Adrenal gland (tissue), 12 donors: ENCODE data around the gene FAM24A. TPM values are rescaled to one million over a fixed set of nuclear protein-coding genes. Genes with fewer than 3 reads are reported as not detected.

ENCODE experiments used
- DNase-seq, 7 donors: peaks; one replicate each; pipeline ENCODE4 v3.0.0-alpha.2; 2019 to 2020
- H3K27ac ChIP-seq, 5 donors: fragments of 200-600 bp; sonication (generic) in 4 of 5; 1 replicate in 3 of 5; 2 replicates in 2 of 5; pipeline versions ENCODE4 v1.5.1 to v1.8.0; 2016 to 2020; ENCODE audit warnings: mild to moderate bottlenecking in 1 of 5
- H3K27me3 ChIP-seq: fragments of 200-600 bp; 2 replicates; pipeline ENCODE4 v1.8.0; 2021
- H3K36me3 ChIP-seq, 2 donors: fragments of 200-600 bp; replicated peaks in 1 of 2; 1 replicate in 1 of 2; 2 replicates in 1 of 2; pipeline versions ENCODE4 v1.5.1 to v1.8.0; 2018 to 2022
- H3K4me1 ChIP-seq, 2 donors: fragments of 200-600 bp; replicated peaks in 1 of 2; 1 replicate in 1 of 2; 2 replicates in 1 of 2; pipeline versions ENCODE4 v1.5.1 to v1.8.0; 2018 to 2021
- H3K4me3 ChIP-seq, 4 donors: fragments of 200-600 bp; sonication (generic) in 3 of 4; one replicate each; pipeline ENCODE4 v1.5.1; 2016 to 2018
- H3K9me3 ChIP-seq, 3 donors: fragments of 200-600 bp; sonication (generic) in 1 of 3; replicated peaks in 1 of 3; 1 replicate in 2 of 3; 2 replicates in 1 of 3; pipeline versions ENCODE4 v1.5.1 to v1.8.0; 2016 to 2021
- CTCF ChIP-seq, 6 experiments: fragments of 450-650 bp in 4 of 6; fragments of 200-600 bp in 2 of 6; sonication (generic) in 1 of 6; IDR thresholded peaks; 1 replicate in 5 of 6; 2 replicates in 1 of 6; pipeline versions ENCODE4 v1.5.1 to v1.8.0; 2016 to 2021; ENCODE audit warnings: antibody characterized with exemption in 6 of 6, mild to moderate bottlenecking in 2 of 6, moderate library complexity in 1 of 6
- POLR2A ChIP-seq, 2 donors: fragments of 450-650 bp; IDR thresholded peaks; one replicate each; pipeline ENCODE4 v1.6.1; 2017; ENCODE audit warnings: antibody characterized with exemption in 2 of 2, mild to moderate bottlenecking in 2 of 2, moderate library complexity in 1 of 2
- WGBS, 4 donors: extraction: QIAGEN DNeasy Blood & Tissue Kit in 2 of 4; methylation state at CpG; one replicate each; pipeline versions ENCODE4 v1.1.5 to v1.1.7; 2013 to 2017; 5-methylcytosine and 5-hydroxymethylcytosine counted together
- intact Hi-C, 2 donors: fragments of 100-400 bp; cut with DNase I; formaldehyde crosslinking; loops; one replicate each; pipeline versions ENCODE4 v1.14.1 to v1.15.0; 2022 to 2023
- polyA plus RNA-seq, 3 donors: library from polyadenylated mRNA; stranded (reverse); fragments of 200-250 nt in 2 of 3; fragments of 350-450 nt in 1 of 3; fragmentation: Illumina TruSeq in 1 of 3; extraction: RNeasy Lipid Tissue Mini Kit (QIAGEN cat#74804) in 1 of 3; gene quantifications; one replicate each; pipeline ENCODE4 v1.2.3, GENCODE V29; 2013 to 2014
- total RNA-seq, 9 donors: library from RNA; depleted of rRNA in 4 of 9; stranded (reverse); fragments of >200 nt in 4 of 9; fragments of 120-200 nt in 1 of 9; fragmentation: NEBNext Ultra II Directional in 1 of 9; extraction: Animal tissue kit (Norgen Biotek cat#: 25700) in 1 of 9; gene quantifications; one replicate each; pipeline versions ENCODE4 v1.1.0 to v1.2.4, GENCODE V29; 2013 to 2023
- donor health status: healthy with polysubstance abuse.
- donor health status: Bipolar disorder and iron deficiency.
- donor health status: DM: yes; HTN: yes; CAD: no.
- donor health status: DM: no; HTN: no; CAD: no.
- donor health status: DM: no; HTN: no; CAD: no.
- donor health status: DM: yes; HTN: yes; CAD: no.

FAM24A gene
- total and polyA plus RNA-seq, 12 donors: not detected

GRCh38 chr10:122939856-122940543 lies 29.6 kb downstream of the FAM24A start:
- WGBS, 4 donors: 82 to 94% (median 86%) methylated on average over 1 of the region's 1 CpG
- DNase-seq: no peak
- H3K27ac ChIP-seq: no peak overlapping the region
- no peaks in the 10 kb centered on the region for H3K27me3 ChIP-seq
- no peak overlapping the region for H3K4me3 ChIP-seq
- no peak for TF ChIP-seq CTCF (IDR thresholded peaks at IDR 0.05)
- no peak for TF ChIP-seq POLR2A (IDR thresholded peaks at IDR 0.05)
- peaks cover 0 to 6% of the 10 kb centered on the region in 2 donors for H3K4me1 ChIP-seq
- H3K36me3 ChIP-seq: peaks cover 0 to 13% of the 10 kb centered on the region in 2 donors
- no peaks in the 10 kb centered on the region for H3K9me3 ChIP-seq
- intact Hi-C loops: no loop called here

- Histone ChIP-seq H3K27me3 (no peaks in the 10 kb centered on the region), H3K27ac (no peak overlapping the region), H3K4me1 (peaks cover 0 to 15% of the 10 kb centered on the region in 2 donors), H3K9me3 (no peaks in the 10 kb centered on the region), H3K4me3 (no peak overlapping the region), H3K36me3 (peaks cover 0 to 12% of the 10 kb centered on the region in 2 donors)
- DNase-seq: no peak
- TF ChIP-seq POLR2A (IDR thresholded peaks at IDR 0.05): no peak
- intact Hi-C loops: no loop called here
- 96 to 98% (median 97%) methylated on average over 3 of the region's 3 CpGs for WGBS, 4 donors
Observed at GRCh38 chr10:122949296-122949695, 38.9 kb downstream of the FAM24A start.

- intact Hi-C loops: no loop called here
- Histone ChIP-seq H3K36me3 (no peaks in the 10 kb centered on the region), H3K9me3 (no peaks in the 10 kb centered on the region), H3K27me3 (no peaks in the 10 kb centered on the region), H3K4me3 (peak within 1 kb of the TSS; percentile 62 to 87 (median 82)), H3K27ac (peak within 1 kb of the TSS in 4 of 5 donors; percentile 53 to 85 (median 63)), H3K4me1 (peaks cover 0 to 18% of the 10 kb centered on the region in 2 donors)
- 4 to 18% (median 7%) methylated on average over 25 to 77 of the region's 77 CpGs for WGBS, 4 donors
- TF ChIP-seq POLR2A (IDR thresholded peaks at IDR 0.05) (peak; percentile 43 to 49), CTCF (IDR thresholded peaks at IDR 0.05) (no peak)
- DNase-seq: peak; percentile 96 to 99 (median 98)
Observed at GRCh38 chr10:122953902-122954730, 43.7 kb downstream of the FAM24A start, which contains the start of gene C10orf88. TSS of gene C10orf88 (minus strand) at chr10:122954227. CDS start at chr10:122954178, 49 bp downstream.

- H3K4me3 ChIP-seq: peak overlapping the region in 1 of 4 donors; percentile 78
- H3K27me3 ChIP-seq: no peaks in the 10 kb centered on the region
- H3K36me3 ChIP-seq: no peaks in the 10 kb centered on the region
- peak overlapping the region in 1 of 5 donors; percentile 42 for H3K27ac ChIP-seq
- TF ChIP-seq CTCF (IDR thresholded peaks at IDR 0.05) (no peak), POLR2A (IDR thresholded peaks at IDR 0.05) (no peak)
- peaks cover 0 to 18% of the 10 kb centered on the region in 2 donors for H3K4me1 ChIP-seq
- DNase-seq: peak in 3 of 7 donors; percentile 13 to 55 (median 26)
- no peaks in the 10 kb centered on the region for H3K9me3 ChIP-seq
- intact Hi-C loops: no loop called here
- 62 to 71% (median 68%) methylated on average over 13 of the region's 13 CpGs for WGBS, 4 donors
Observed at GRCh38 chr10:122954731-122955050, 44.3 kb downstream of the FAM24A start.
